HG02678 (cell line): ENCODE results near the gene TMEM235.

Source experiments
- ATAC-seq: cut with Tn5 transposase; IDR thresholded peaks from one replicate; pipeline ENCODE4 v1.9.1; 2021; ENCODE audit warnings: mild to moderate bottlenecking, moderate library complexity; ENCODE audit not compliant: unreplicated experiment

The TMEM235 gene

DNA sequence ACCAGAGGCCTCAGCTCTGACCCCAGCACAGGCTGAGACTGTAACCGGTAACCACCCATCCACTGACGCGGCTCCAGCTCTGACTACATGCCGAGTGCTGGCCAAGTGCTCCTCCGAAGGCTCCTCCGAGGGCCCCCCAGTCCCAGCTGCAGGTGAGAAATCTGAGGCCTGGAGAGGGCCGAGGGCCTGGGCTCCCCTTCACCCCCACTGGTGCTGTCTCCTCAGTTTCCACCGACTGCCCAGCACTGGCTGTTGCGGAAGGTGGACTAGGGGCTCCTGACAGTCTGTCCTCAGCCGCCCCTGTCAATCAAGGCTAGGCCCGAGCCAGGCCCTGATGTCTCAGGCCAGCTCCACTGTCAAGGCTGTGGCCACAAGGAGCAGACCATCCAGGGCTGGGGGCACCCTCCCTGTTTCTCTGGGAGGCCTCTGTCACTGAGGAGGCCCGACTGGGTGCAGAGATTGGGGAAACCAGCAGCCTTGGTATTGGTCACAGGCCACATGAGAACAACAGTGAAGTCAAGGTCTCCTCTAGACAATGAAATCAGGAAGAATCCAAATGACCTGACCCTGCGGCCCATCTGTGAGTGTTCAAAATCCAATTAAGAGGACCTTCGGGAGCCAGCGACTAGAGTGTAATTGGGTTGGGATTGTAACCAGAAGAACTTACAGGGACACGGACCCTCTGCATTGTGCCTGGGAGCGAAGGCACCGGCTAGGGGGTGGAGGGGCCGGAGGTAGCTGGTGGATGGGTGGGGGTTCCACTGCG, 5.1 kb downstream of the TMEM235 start:
- no peak for ATAC-seq

DNA sequence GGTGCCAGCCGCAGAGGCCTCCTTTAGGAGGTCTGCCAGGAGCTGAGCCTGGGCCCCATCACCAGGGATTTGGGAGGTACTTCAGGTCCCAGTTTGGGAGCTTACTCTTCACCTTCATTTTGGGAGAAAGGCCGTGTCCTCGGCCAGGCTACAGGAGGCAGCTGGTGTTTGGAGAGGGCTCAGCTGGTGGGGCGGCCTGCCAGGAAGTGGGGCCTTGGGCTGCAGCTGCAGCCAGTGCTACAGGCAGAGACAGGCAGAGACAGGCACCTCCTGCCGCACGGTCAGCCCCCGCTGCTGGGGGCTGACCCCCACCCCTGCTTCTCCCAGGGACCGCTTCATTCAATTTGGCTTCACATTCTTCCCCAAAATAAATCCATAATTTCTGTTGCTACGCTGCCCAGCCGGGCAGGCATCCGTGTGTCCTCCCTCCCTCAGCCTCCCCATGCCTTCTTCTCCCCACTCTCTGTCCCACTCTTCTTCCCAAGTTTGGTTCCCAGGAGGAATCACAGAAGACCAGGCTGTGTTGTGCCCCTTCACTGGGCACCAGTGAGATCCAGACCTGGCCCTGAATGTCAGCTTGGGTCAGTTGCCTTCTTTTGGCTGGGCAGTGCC, 6.1 kb downstream of the TMEM235 start:
- no peak for ATAC-seq

DNA sequence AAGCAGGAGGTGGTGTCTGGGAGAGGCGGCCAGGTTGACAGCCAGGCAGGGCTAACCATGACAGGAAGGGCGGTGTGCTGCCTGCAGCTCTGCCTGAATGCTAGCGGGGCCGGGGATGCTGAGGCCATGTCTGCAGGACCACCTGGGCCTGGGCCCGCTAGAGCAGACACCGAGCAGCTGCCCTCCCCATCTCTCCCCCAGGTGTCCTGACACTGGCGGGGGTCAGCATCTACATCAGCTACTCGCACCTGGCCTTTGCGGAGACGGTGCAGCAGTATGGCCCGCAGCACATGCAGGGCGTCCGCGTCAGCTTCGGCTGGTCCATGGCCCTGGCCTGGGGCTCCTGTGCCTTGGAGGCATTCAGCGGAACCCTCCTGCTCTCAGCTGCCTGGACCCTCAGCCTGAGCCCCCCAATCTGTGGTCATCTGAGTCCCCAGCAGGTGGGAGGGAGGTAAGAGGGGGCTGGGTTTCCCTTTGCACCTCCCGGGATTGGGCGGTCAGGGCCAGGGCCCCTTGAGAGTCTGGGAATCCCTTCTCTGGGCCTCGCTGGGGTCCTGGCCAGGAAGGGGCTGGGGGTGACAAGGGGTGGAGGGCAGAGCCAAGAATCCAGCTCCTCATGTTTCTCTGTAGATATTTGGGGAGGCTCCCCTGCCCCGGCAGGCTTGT, 7.5 kb downstream of the TMEM235 start:
- no peak for ATAC-seq

DNA sequence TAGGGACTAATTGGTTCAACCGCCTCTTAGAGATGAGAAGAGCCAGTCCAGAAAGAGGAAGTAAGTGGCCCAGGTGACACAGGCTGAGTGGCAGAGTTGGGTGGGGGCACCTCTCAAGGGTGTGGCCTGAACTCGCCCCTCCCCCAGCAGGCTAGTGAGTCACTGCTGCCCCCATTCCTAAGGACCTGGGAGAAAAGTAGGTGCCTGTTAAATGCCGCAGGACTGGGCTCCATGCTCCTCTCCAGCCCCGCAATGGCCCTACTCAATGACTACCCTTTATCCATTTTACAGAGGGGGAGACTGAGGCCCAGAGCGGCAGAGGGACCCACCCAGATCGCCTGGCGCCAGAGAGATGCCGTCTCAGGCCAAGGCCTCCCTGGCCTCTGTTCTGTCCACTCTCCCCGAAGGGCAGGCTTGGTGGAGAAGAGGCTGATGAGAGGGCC, 8.1 kb downstream of the TMEM235 start:
- no peak for ATAC-seq

DNA sequence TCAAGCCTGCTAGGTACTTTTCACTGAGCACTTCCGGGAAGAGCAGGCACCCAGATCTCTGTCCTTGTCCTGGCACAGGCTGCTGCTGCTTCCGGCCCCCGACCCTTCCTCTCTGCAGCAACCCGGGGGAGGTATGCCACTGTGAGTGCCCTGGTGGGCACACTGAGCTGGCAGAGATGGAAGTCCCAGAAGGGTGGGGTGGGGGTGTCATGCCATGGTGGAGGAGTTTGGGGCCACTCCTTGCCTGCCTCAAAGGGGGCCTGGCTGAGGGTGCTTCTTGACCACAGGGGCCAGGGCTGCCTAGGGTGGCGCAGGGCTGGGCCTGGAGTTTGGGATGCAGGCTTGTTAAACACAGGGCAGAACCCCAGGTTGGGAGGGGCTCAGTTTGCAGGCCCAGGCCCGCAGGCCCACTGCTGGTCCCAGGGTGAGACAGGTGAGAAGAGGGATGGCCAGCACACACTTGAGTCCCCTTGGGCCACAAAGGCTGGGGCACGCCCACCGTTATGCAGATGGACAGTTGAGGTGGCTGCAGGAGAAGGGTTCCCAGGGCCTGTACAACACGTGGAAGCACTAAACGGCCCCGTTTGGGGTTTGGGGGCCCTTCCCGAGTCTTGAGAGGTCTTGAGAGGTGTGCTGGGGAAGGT, 8.7 kb downstream of the TMEM235 start:
- no peak for ATAC-seq

DNA sequence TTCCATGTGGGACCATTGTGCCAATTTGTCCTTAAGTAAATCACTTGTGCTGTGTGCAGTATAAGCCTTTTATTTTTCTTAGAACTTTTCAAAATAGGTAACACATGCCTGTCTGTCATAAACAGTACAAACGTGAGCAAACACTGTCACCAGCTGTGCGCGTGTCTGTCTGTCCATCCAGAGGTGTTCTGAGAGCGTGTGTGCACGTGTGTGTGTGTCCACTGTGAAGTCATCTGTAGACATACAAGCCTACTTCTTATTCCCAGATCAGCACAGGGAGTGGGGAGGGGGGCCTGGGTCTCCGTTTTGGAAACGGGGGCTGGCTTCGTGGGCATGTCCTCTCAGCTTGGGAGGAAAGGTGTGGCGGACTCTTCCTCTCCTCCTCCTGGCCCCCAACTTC, 9.4 kb downstream of the TMEM235 start:
- ATAC-seq, result no peak

DNA sequence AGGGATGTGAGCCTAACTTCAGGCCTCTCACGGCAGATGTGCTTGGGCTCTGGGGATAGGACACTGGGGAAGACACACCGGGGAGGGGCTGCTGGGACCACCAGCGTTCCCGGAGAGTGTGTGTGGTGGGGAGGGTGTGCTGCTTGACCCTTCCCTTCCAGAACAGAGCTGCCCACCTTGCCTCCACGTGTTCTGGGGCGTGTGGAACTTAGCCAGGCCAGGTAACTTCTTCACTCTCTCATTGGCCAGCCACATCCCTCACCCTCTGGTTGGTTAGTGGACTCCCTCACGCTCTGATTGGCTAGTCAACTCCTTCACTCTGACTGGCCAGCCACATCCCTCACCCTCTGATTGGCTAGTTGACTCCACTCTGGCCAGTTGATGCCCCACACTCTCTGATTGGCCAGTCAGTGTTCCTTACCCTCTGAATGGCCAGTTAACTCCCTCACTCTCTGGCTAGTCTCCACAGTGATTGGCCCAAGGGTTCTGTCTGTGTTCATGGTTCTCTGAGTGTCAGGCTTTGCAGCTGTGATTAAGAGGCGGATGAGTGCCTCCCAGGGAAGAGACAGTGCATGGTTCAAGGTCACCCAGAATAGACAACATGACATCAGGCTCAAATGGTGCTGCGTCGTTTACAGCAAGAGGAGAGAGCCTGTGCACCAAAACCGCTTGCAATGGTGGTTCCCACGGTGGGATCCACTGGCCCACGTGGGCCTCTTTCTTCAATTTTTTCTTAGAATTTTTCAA, 10.0 kb downstream of the TMEM235 start:
- no peak for ATAC-seq

DNA sequence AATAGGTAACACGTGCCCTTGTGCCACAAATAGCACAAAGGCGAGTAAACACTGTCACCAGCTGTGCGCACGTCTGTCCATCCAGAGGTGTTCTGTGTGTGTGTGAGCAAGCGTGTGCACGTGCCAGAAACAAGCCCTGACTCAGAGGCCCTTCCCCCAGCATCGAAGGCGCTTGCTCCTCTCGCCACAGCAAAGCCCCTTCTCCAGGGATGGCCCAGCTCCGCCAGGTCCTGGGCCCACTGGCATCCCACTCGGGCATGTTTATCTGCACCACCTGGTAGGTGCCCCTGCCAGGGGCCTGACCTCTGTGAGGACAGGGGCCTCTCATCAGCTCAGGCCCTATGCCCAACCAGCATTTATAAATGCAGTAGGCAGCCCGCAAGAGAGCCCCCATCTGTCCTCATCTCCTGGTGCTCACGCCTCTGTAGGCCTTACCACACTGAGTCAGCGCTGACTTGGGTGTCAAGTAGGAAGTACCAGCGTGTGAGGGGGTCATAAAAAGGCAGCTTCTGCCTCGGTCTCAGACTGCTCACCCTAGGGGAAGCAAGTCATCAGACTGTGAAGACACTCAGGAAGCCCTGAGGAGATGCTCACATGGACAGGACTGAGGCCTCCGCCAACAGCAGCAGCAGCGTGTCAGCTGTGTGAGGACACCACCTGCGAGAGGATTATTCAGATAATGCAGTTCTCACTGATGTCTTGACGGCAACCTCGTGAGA, 10.8 kb downstream of the TMEM235 start:
- peak; percentile 53 for ATAC-seq

DNA sequence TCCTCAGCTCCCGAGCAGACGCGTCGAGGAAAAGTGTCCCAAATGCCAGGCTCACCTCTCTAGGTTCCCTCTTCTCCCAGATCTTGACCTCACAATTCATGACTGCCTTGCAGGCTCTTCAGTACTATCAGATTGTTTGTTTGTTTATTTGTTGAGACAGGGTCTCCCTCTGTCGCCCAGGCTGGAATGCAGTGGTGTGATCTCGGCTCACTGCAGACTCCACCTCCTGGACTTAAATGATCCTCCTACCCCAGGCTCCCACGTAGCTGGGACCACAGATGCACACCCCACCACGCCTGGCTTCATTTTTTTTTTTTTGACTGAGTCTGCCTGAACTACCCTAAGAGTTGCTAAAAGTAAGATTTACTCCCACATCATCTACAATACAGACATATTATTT, 15.9 kb downstream of the TMEM235 start:
- no peak for ATAC-seq

DNA sequence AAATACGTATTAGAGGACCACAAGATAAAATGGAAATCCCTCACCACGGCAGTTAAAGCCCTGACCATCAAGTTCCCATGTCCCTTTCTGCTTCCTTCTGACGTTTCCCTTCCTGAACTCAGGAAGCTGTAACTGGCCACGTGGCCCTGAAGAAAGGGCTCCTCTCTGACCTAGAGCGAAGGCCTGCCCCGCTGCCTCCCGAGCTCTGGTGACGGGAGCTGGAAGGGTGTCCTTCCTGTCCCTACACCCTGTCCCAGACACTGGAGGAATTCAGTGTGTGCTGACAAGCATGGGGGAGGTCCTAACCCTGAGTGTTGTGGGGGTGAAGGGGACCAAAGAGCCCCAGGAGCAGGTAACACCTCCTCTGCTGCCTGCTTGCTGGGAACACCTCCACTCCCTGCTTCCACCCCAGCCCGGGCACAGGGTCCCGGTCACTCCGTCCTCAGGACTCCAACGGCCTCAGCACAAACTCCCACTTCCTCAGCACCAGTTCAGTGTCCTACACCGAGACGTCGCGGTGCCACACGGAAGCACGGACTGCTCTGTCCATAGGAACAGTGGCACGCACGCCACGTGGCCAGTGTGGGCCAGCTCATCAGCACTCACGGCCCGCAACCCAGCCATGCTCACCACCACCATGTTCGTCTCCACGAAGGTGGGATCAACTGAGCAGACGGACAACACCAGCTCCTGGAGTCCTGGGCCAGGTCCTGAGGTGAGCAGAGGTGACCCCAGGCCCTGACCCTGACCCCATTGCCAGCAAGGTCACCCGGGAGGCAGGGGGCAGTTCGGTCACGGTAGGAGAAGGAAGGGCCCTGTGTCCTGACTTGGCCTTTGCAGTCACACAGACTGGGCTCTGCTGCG, 16.9 kb downstream of the TMEM235 start:
- no peak for ATAC-seq

DNA sequence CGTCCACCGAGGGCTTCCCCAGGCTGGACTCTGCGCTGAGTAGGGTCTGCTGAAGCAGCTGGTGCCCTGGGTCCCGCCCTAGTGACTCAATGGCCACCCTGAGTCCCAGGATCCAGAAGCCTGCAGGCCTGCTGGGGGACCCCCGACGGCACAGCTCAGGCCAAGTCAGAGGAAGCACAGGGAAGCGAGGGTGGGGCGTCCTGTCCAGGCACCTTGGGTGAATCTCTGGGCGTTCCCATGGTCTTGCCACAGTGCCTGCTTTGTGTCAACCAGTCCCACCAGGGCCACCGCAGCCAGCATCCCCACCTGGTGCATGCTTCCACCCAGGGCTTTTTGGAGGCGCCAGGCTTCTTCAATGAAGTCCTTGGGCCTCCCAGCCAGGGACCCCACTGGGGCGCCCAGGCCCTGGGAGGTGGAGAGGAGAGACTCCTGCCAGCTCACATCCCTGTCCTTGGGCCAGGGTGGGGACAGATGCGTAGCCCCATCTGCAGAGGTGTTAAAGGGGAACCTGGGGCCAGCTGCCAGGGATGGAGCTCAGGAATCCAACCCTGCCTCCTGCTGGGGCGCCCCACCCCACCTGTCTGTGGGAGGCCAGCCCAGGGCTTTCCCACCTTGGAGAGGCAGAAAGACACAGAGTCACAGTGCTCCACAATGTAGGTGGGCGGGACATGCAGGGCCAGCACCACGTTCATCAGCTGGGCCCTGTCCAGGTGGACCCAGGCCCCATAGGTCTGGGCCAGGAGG, 17.8 kb downstream of the TMEM235 start:
- no peak for ATAC-seq

DNA sequence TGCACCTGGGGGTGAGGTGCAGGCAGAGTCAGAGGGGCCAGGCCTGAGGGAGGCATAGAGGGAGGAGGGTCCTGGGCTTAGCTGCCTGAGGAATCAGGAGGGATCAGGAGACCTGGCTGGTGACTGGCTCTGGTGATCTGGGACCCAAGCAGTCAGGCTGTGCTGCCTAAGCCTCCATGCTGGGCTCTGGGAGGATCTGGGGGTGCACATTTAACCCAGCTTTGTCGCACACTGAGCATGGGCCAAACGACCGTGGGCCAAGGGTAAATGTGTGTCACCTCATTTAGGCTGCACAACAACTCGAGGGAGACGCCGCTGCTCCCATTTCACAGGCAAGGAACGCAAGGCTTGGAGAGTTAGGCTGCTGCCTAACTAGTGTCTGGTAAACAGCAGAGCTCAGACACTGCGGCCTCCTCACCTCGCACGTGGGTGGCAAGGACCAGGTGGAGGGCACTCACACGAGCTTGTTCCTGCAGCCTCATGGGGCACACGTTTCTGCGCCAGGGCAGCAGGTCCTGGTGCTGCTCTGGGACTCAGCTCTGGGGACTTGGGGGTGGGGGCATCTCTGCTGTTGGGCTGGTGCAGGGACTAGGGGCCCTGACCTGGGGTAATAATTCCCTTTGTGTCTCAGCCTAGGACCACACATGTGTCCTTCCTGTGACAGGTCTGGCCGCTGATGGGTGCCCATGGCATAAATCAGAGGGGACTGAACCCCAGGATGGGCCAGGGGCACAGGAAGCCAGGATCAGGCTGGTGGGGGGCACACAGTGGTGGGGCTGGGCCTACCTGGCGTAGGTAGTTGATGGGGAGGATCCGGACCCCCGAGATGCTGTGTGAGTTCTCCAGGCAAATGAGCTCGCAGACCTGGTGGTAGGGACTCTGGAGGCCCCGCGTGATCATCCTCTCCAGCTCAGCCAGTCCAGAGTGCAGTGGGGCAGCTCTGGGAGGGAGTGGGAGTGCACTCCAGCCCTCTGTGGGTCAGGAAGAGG, 18.7 kb downstream of the TMEM235 start:
- no peak for ATAC-seq

DNA sequence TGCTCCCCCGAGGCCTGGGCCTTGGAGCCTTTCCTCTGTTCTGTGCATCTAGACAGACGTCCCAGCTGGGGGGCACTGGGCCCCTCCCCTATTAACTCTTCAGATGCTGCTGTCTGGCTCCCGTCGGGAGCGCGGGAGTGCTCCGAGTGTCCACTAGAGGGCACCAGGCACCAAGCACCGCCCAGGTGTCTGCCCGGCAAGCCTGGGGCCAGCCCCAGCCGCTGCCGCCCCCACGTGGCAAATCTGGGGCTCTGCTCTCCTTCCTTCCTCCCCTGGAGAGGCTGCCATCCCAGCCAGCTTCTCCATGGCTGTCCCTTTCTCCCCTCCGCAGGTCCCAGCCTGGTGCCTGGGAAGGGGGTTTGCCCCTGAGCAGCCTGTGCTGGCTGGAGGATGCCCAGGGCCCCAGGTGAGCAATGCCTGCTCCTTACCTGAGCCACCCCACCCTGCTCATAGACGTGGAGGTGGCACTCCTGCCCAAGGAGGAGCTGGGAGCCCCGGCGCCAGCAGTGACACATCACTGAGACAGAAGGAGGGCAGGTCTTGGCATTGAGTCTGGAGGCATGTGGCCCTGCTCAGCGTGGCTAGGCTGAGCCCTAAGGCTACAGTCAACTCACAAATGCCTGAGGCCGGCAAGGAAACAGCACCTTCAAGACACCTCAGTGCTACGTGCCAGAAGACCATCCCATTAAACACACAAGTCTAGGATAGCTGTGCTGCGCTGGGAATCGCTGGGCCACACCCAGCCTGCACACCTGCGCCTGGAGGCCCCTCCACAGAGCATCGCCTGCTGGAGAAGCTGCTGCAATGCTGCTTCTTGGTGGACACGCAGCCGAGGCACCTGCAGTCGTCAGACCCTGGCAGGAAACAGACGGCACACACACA, 19.7 kb downstream of the TMEM235 start:
- peak; percentile 58 for ATAC-seq

DNA sequence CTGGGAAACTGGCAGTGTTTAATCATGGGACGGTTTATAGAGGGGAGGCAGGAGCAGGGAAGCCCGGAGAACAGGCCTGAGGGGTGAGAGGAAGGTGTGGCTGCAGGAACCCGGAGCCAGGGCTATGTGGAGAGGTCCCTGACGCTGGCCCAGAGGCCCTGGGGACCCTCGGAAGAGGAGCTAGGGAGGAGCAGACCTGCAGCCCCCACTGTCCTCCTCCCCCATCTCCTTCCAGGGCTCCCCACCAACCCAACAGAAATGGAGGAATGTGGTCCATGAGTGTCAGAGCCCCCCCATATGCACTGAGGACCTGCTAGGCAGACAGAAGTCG, 20.3 kb downstream of the TMEM235 start:
- ATAC-seq, result no peak

DNA sequence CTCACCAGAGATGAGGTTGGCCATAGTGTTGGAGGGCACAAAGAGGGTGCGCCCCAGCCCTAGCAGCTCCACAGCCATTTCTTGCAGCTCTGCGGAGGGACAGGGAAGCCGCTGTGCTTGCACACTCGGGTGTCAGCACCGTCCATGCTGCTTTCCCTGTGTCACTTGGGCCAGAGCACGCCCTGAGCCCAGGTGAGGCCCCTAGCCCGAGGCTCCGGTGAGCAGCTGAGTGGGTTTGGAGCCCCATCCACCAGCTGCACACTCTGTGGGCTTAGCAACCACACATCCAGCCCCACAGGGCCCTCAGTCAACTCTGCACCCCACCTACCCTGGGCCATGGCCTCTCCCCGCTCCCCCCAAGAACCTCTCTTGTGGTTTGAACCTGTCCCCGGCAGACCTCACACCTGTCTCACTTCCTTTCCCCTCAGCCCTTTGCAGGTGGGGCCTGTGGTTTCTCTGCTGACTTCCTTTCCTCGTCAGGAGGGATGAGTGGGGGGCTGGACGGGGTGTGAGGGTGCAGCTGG, 20.7 kb downstream of the TMEM235 start:
- ATAC-seq, result no peak
